ENCODE measurements around the gene NPAT. TPM values are rescaled to one million over a fixed set of nuclear protein-coding genes. Genes with fewer than 3 reads are reported as not detected.
A peak's percentile ranks its signal among the peaks of the same experiment; 100 is the strongest.

Gene NPAT
- total and polyA plus RNA-seq, 9 of the 15 experiments (the other 6 are each of a cell fraction or from before 2014, with no cell fraction given), result 8.8 to 30.0 (median 22.1) TPM

DNA sequence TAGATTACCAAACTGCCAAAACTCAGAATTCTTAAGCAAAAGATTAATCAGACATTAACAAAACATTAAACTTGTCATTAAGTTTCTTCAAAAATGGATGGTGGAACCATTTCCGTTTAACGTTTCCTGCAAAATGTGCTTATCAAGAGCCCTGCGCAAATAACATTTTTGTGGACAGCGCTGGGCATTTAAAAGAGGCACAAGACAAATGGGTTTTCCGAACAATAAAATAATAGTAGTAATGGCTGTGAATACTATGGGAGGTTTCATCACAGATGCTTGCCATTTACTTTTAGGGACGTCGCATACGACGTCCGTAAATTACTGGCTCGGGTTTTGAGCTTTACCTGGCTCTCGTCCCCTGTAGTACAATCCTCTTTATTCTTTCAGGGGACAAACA is 1.1 kb downstream of the NPAT start:
- DNase-seq (ENCODE audit: extremely low read depth in 1 of 4, low spot score in 3 of 4) (peak in 1 of 4 experiments; percentile 23), ATAC-seq (no peak), FAIRE-seq (no peak)
- peaks cover 89% of the 10 kb centered on the region for H3K79me2 ChIP-seq (ENCODE audit: control insufficient read depth, insufficient read depth, low read length)
- in situ Hi-C loops (cut with MboI), result no loop called here
- peaks cover 15 to 51% of the 10 kb centered on the region in 2 experiments for H3K4me1 ChIP-seq (replicated peaks in 1 of 2; ENCODE audit: control insufficient read depth in 2 of 2, insufficient read depth in 2 of 2, low read length in 2 of 2)
- POLR2A ChIA-PET, result interaction anchor here (0.6 kb wide), 1 partner anchor 27 kb away, joined by 6 read pairs; no protein-coding TSS in a partner anchor
- H3K9ac ChIP-seq (ENCODE audit: insufficient read depth in 1 of 2, low read depth in 2 of 2, low read length in 2 of 2), result peak overlapping the region; percentile 94 to 98
- peak overlapping the region; percentile 97 for H3K27ac ChIP-seq (ENCODE audit: extremely low read depth, low read depth, low read length)
- H3K36me3 ChIP-seq (ENCODE audit: control insufficient read depth, insufficient read depth, low read length), result peaks cover 40% of the 10 kb centered on the region
- WGBS (ENCODE audit: insufficient coverage, low coverage, missing lambda C conversion rate), result under 1% methylated on average over 12 of the region's 12 CpGs
- BruUV-seq (replicated peaks), result no TSS peak
- CTCF ChIA-PET (ENCODE audit: low intra/inter-chr PET ratio), result no interaction called here
- H2AFZ ChIP-seq (ENCODE audit: low read depth, low read length), result peak overlapping the region; percentile 70; the same call in 1 of the 2 replicates
- no peaks in the 10 kb centered on the region for H3K9me3 ChIP-seq (replicated peaks; ENCODE audit: control insufficient read depth, insufficient read depth, low read depth, low read length)
- H3K27me3 ChIP-seq (ENCODE audit: control insufficient read depth in 2 of 2, insufficient read depth in 2 of 2, low read length in 2 of 2), result no peaks in the 10 kb centered on the region
- peak overlapping the region; percentile 96 for H3K4me2 ChIP-seq (ENCODE audit: insufficient read depth, low read length)
- H3K9me1 ChIP-seq (ENCODE audit: control insufficient read depth, insufficient read depth, low read length), result no peaks in the 10 kb centered on the region
- intact Hi-C loops (cut with micrococcal nuclease), result loop anchor here (2.0 to 10.0 kb wide), 5 partner anchors 21 to 214 kb away; partner anchors contain the start of genes ACAT1 and CUL5
- H3K4me3 ChIP-seq, result peak overlapping the region; percentile 80
- peaks cover 30% of the 10 kb centered on the region for H4K20me1 ChIP-seq (replicated peaks; ENCODE audit: control insufficient read depth, insufficient read depth, low read length)
- TF ChIP-seq ELF2 (CRISPR knock-in tag; IDR thresholded peaks at IDR 0.05) (no peak), CAMTA2 (CRISPR knock-in tag; conservative IDR thresholded peaks at IDR 0.05) (no peak), KAT2B (IDR thresholded peaks at IDR 0.05; ENCODE audit: low read depth, low read length) (no peak), CEBPB (tag; IDR thresholded peaks at IDR 0.05) (no peak), POU5F1 (IDR thresholded peaks at IDR 0.05; ENCODE audit: borderline replicate concordance, low read depth, low read length, partially characterized antibody) (no peak), RBM39 (optimal IDR thresholded peaks at IDR 0.05; ENCODE audit: low read depth, low read length) (no peak), ZNF224 (CRISPR knock-in tag; IDR thresholded peaks at IDR 0.05) (no peak), NRF1 (conservative IDR thresholded peaks at IDR 0.05 in 1 of 2, IDR thresholded peaks at IDR 0.05 in 1 of 2) (peak; percentile 55 to 59), HCFC1 (IDR thresholded peaks at IDR 0.05; ENCODE audit: low read depth, low read length) (no peak), GABPB1 (CRISPR knock-in tag; IDR thresholded peaks at IDR 0.05) (peak; percentile 45; the same call in 1 of the 2 replicates), TEAD1 (CRISPR knock-in tag; IDR thresholded peaks at IDR 0.05) (no peak), RFX5 (IDR thresholded peaks at IDR 0.05; ENCODE audit: low read depth, low read length) (no peak)
- TF ChIP-seq, protein P1, sequence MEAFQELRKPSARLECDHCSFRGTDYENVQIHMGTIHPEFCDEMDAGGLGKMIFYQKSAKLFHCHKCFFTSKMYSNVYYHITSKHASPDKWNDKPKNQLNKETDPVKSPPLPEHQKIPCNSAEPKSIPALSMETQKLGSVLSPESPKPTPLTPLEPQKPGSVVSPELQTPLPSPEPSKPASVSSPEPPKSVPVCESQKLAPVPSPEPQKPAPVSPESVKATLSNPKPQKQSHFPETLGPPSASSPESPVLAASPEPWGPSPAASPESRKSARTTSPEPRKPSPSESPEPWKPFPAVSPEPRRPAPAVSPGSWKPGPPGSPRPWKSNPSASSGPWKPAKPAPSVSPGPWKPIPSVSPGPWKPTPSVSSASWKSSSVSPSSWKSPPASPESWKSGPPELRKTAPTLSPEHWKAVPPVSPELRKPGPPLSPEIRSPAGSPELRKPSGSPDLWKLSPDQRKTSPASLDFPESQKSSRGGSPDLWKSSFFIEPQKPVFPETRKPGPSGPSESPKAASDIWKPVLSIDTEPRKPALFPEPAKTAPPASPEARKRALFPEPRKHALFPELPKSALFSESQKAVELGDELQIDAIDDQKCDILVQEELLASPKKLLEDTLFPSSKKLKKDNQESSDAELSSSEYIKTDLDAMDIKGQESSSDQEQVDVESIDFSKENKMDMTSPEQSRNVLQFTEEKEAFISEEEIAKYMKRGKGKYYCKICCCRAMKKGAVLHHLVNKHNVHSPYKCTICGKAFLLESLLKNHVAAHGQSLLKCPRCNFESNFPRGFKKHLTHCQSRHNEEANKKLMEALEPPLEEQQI (IDR thresholded peaks at IDR 0.05), result no peak
- TF ChIP-seq, protein P2, sequence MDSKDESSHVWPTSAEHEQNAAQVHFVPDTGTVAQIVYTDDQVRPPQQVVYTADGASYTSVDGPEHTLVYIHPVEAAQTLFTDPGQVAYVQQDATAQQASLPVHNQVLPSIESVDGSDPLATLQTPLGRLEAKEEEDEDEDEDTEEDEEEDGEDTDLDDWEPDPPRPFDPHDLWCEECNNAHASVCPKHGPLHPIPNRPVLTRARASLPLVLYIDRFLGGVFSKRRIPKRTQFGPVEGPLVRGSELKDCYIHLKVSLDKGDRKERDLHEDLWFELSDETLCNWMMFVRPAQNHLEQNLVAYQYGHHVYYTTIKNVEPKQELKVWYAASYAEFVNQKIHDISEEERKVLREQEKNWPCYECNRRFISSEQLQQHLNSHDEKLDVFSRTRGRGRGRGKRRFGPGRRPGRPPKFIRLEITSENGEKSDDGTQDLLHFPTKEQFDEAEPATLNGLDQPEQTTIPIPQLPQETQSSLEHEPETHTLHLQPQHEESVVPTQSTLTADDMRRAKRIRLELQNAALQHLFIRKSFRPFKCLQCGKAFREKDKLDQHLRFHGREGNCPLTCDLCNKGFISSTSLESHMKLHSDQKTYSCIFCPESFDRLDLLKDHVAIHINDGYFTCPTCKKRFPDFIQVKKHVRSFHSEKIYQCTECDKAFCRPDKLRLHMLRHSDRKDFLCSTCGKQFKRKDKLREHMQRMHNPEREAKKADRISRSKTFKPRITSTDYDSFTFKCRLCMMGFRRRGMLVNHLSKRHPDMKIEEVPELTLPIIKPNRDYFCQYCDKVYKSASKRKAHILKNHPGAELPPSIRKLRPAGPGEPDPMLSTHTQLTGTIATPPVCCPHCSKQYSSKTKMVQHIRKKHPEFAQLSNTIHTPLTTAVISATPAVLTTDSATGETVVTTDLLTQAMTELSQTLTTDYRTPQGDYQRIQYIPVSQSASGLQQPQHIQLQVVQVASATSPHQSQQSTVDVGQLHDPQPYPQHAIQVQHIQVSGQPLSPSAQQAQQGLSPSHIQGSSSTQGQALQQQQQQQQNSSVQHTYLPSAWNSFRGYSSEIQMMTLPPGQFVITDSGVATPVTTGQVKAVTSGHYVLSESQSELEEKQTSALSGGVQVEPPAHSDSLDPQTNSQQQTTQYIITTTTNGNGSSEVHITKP (IDR thresholded peaks at IDR 0.05; ENCODE audit: partially characterized antibody), result peak; percentile 5
- TF ChIP-seq, protein P3, sequence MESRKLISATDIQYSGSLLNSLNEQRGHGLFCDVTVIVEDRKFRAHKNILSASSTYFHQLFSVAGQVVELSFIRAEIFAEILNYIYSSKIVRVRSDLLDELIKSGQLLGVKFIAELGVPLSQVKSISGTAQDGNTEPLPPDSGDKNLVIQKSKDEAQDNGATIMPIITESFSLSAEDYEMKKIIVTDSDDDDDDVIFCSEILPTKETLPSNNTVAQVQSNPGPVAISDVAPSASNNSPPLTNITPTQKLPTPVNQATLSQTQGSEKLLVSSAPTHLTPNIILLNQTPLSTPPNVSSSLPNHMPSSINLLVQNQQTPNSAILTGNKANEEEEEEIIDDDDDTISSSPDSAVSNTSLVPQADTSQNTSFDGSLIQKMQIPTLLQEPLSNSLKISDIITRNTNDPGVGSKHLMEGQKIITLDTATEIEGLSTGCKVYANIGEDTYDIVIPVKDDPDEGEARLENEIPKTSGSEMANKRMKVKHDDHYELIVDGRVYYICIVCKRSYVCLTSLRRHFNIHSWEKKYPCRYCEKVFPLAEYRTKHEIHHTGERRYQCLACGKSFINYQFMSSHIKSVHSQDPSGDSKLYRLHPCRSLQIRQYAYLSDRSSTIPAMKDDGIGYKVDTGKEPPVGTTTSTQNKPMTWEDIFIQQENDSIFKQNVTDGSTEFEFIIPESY (CRISPR knock-in tag; IDR thresholded peaks at IDR 0.05), result 0 out of 2 replicates have a peak, but pooled peaks have one; percentile 2

Data from K562 (cell line).